ENCODE data around the gene PDE1C.

PDE1C gene

DNA sequence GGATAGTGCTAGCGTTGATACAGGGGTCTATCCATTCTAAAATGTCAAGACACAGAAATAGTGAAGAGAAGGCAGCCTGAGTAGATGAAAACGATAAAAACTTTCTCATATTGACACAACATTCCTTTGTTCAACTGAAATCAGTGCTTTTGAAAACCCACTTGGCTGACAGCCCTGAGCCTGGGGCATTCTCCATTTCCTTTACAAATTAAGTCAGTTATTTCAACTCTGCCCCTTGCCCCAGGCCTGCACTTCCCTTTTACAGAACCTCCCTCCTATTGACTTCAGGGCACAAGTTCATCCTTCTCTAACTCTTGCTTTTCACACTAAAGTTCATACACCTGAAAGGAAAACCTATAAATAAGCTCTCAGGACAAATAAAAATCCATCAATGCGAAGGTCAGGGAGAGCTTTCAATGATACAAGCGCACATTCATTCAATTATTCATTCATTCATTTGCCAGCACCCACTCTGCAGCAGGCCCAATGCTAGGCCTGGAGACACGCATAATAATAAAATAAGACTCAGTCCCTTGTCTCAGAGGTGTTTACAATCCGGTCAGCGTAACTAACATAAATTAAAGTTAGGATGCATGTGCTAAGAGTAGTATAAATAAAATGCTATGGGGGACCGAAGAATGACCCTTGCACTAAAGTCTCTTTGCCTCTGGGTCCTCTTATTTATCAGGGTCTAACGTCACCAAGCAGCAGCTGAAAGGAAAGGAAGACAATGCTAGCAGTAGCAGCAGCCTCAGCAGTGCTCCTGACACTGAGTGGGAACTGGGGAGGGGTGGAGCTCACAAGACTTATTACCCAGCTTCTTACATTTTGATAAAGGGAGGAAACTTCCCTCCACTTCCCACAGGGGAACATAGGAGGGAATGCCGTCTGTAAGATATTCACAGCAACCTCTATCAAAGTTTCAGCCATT lies 134.8 kb downstream of the PDE1C start:
- DNase-seq, result no peak

DNA sequence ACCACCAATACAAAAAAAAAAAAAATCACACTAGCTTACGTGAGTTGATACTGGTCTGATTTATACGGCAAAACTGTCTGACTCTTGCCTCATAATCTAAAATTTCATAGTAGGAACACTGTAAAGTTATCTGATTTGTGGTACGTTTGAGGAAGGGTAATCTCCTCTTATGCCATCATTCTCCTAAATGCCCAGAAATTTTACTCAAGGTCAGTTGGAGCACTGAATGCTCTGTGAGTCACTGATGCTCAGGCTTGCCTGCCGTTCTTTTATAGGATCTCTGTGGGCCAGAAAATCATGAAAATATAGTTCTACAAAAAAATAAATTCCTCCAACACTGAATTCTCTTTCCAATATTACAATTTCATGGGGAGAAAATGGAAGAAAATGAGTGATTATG lies 135.7 kb downstream of the PDE1C start:
- no peak for DNase-seq

DNA sequence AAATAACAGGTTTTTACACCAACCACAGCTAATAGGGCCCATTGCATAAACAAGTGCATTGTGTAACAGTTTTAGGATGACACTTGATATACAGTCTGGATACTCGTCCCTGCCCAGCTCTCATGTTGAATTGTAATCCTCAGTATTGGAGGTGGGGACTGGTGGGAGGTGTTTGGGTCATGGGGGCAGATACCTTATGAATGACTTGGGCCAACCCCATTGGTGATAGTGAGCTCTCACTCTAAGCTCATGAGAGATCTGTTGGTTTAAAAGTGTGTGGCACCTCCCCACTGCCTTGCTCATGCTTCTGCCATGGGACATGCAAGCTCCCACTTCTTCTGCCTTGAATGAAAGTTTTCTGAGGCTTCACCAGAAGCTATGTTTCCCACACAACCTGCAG lies 136.7 kb downstream of the PDE1C start:
- DNase-seq, result no peak

DNA sequence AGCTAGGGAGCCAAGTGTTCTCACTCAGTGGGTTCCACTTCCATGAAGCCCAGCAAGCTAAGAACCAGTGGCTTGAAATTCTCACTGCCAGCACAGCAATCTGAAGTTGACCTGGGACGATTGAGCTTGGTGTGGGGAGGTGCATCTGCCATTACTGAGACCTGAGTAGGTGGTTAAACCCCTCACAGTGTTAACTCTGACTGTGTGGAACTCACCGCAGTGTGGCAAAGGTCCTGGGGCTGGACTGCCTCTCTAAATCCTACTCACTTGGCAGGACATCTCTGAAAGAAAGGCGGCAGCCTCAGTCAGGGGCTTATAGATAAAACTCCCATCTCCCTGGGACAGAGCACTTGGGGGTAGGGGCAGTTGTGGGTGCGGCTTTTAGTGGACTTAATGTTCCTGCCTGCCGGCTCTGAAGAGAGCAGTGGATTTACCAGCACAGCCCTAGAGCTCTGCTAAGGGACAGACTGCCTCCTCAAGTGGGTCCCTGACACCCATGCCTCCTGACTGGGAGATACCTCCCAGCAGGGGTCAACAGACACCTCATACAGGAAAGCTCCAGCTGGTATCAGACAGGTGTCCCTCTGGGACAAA lies 143.1 kb downstream of the PDE1C start:
- no peak for DNase-seq

DNA sequence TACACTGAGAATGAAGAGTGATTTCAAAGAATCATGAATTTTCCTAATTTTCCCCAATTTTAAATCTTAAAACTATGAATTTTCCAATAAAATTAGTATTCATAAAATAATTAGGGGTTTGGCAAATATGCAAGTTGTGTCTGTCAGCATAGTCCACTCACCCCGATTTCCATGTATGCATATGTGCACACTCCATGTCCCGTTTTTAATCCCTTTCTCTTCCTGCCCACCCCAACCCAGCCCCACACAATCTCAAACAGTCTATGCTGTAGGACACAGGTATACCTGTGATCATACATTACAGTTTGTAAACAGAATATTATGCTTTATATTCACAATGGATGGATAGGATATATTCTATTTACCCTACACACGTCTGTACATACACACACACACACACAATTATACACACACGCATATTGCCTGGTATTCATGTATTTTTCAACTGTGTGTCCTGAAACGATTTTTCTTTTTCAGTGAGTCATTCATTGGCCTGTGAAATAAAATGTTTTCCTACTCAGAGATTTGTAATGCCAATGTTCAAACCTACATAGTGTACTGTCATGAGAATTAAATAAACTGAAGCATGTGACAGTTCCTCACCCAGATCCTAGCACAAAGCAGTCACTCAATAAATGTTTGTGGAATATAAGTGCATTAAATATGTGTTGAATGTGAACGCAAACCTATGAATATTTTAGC lies 144.3 kb downstream of the PDE1C start:
- no peak for DNase-seq

DNA sequence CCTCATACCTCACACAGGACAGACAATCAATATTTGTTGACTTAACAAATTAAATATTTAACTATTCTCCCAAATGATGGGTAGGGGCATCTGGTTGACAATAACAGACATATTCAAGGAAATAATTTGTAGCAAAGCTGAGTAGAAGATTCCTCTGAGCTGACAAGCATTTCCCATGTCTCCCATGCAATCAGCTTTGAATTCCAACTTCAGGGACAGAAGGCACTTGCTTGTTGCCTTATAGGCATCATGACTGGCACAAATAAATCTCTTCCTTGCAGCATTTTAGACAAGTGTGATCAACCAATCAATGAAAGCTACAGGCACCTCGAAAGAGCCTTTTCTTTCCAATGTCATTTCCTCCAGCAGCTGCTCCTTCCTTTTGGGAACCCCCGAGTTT lies 146.0 kb downstream of the PDE1C start:
- DNase-seq, result no peak

DNA sequence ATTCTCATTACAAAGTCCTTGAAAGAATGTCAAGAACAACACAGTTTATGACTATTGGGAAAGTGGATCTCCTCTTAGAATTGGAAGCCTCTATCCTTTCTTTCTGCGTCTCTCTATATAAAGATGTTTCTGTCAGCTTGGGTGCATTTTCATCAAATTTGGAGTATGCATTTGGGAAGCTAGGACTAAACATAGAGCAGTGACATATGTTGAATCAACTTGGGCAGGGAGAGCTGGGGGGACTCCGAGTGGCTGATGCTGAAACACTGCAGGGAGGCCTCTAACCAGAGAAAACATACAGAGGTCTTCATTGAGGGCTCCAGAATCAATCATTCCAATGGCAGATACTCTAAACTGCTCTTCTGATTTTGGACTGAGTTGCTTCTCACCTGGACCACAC lies 147.4 kb downstream of the PDE1C start:
- no peak for DNase-seq

DNA sequence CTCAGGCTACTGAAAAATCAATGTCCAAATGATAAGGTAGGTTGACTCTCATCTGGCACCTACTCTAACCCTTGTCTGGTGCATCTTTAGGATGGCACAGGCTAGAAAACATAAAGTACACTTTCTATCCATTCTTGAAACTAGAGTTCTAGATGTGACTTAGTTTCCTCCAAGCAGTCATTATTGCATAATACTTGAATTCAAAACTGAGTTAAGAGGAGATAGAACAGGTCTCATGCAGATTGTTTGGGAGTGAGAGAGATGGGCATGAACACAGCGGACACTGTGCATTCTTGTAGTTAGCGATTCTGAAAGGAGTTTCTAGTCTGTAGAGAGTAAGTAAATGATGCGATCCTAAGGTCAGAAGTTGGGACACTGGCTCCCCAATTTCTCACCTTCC lies 149.2 kb downstream of the PDE1C start:
- no peak for DNase-seq

DNA sequence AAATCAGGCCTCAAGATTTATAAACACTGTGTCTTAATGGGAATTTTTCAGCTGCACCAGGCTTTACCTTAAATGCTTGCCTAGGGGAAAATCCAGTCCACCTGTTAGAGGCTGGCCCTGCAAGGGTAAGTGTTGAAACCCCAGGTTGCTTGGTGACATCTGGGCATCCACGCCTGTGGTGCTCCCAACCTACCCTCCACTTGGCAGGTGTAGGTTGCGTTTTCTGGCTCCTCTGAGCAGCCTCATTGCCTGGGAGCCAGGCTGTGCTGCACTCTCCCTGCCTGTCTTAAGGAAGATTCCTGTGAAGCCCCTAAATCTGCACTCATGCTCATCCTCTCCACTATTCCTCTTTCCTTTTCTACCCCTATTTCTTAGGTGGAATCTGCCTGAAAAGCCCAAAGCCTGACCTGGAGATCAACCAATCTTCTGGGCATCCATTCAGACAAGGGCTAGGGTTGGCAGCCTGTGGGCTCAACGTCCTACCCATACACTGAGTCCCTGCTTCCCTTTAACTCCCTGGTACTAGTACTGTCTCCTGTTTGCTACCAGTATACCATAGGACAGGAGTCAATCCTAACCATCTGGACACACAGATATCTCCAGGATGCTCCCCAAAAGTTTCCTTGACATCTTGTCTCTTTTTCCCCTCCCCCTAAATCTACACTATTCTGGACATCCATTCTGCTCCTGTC lies 150.4 kb downstream of the PDE1C start:
- DNase-seq, result no peak

DNA sequence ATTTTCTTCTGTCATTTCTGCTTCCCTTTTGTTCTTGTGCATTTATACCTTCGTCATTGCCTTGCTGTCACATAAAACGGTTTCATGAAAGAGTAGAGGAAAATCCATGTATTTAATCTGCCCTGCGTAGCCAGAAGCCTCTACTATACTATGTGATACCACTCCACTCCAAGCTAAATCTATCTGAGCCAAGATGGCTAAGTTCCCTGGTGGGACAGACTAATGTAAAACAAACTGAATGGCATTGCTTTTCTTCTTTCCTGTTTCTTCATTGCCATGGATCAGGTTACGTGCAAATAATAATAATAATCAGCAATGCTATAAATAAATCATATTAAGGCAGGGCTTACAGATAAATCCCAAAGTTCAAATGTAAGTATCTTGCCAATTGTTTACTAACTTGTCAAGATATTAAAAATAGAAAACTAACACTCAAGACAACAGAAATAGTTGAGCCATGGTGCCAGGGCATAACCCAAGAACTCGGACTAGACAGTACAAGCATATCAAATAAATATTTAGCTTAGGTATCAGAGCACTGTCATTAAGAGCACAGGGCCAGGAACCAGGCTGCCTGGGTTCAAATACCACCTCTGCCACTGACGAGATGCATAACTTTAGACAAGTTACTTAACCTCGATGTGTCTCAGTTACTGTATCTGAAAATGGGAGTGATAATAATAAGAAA lies 151.4 kb downstream of the PDE1C start:
- no peak for DNase-seq

DNA sequence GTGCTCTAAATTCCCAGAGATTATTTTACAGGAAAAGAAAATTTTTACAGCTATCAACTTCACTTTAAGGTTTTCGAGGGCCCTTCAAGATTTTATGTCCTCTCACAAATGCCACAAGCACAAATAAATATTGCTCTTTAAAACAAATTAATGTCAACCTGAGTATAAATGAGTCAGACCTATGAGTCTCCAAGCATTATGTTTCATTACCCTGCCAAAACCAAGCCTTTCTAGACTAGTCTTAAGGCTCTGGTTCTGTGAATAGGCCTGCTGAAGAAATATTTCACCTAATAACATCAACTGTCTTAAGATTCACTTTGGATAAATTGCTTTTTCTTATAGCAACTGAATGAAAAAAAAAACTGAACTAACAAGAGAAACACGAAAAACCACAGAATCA lies 153.0 kb downstream of the PDE1C start:
- DNase-seq, result no peak

DNA sequence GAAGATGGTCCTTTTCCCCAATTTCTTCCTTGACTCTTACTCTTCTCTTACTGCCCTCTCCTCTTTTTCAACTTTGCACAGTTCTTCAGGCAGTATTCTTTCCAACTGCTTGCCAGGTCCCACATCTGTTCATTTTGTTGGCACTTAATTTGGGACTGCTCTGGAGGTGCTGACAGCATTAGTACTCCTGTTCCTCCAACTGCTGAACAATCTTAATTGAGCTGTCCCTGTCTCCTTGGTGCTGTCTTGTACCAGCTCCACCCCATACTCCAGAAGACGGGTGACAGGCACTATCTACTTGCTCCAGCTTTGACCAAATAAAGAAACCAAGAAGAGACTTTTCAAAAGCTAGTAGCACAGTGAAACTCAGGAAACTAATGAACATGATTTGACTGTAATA lies 160.0 kb downstream of the PDE1C start:
- DNase-seq, result no peak

DNA sequence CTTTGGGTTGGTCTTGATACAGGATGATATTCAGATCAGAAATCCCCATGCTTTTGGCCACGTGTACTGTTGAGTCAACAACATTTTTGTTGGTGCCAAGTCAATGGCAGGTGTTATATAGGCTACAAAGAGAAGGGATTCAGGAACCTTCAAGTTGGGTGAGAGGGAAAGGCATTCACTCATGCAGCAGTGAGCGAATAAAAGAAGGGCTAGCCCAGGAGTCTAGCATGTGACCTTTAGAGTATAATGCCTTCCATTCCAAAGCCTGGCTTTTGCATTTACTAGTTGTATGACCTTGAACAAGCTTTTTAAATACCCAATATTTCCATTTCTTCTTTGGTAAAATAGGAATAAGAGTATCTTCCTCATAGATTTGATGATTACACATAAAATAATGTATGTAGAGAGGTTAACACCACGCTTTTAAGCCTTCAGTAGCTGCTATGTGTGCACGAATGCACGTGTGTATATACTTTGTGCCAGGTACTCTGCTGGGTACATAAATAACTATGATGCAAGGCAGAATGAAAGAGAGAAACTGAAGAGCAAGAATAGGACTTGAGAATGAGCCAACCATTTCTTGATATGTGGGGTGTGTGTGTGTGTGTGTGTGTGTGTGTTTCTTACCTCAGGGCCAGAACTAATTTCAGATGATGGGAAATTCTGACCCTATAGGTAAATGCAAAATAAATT lies 163.6 kb downstream of the PDE1C start:
- no peak for DNase-seq

DNA sequence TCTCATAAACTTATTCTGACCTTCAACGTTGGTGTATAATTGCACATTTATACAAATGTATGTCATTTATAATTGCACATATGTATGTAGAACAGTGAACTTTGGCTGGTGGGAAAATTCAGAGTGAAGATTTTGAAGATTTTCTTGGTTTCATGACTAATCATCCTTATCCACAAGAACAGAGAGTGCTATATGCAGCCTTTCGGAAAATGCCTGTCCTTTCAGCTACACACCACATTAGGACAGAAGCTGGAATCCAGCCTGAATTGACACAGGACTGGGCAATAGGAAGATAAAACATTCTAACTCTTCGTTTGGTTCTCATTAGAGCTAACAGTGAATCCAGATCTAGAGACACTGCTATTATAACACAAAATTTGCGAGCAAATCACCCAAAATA lies 166.2 kb downstream of the PDE1C start:
- DNase-seq, result no peak

DNA sequence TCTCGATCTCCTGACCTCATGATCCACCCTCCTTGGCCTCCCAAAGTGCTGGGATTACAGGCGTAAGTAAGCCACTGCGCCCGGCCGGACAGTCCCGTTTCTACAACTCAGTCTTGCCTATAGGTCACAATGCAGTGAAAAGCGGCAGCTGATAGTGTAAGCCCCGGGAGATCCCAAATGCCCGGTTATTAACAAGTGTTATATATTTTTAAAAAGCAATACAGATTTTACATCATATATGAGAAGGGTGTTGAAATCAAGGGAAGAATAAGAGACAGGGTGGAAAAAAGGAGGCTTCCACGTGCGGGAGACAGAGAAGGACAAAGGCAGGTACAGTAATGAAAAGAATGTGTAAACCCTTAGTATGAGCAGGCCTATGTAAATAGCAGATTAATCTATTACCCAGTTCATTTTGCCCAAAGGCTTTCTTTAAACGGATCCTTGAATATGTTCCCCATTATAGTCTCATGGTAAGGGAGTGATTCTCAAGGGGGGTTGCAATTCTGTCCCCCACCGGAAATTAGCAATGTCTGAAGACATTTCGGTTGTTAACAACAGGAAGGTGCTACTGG lies 170.8 kb downstream of the PDE1C start:
- no peak for DNase-seq

DNA sequence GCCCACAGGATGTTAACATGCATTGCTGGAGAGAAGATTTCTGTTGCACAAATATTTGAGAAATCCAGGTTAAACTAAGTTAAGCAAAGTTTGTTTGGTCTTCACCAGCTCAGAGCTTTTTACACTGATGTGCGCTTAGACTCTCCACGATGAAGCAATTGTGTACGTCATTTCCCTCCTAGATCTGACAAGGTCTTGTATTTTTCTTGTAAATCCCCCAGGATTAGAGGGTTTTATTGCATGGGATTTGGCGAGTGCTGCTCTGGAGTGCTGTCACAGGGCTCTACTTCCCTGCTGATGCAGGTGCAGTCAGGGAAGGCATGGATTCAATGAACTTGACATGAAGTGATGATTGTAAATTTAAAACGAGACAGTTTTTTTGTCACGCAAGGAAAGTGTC lies 173.3 kb downstream of the PDE1C start:
- no peak for DNase-seq

DNA sequence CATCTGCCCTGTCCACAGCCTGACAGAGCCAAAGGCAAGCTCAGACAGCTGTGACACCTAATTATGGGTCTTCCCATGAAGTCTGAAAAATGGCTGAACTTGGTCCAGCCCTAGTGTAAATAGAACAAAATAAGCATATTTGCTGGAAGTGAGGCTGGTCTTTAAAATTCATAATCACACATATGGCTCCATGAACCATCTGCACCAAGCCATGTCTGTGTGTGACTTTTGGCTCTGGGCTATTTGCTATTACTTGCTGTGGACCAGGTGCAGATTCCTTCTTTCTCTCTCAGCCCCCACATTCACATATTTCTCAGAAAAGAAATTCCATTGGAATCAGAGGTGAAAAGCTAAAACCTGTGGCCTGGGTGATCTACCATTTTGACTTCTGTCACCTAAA lies 175.9 kb downstream of the PDE1C start:
- DNase-seq, result no peak

DNA sequence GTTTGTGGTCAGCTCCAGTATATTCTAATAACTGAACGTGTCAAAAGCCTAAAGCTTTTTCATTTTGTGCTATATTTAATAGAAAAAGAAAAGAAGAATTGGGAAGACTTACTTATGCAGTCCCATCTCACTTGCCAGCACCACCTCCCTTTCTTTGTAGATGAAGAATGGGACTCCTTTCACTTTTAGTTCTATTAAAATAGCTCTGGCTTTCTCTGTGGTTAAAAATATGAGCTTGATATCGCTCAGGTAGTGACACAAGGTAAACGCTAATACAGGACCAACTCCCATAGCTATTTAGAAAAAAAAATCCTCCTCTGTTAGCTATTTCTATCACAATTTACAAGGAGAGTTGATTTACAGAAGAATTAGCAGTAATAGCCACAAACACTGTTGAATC lies 176.8 kb downstream of the PDE1C start:
- no peak for DNase-seq

DNA sequence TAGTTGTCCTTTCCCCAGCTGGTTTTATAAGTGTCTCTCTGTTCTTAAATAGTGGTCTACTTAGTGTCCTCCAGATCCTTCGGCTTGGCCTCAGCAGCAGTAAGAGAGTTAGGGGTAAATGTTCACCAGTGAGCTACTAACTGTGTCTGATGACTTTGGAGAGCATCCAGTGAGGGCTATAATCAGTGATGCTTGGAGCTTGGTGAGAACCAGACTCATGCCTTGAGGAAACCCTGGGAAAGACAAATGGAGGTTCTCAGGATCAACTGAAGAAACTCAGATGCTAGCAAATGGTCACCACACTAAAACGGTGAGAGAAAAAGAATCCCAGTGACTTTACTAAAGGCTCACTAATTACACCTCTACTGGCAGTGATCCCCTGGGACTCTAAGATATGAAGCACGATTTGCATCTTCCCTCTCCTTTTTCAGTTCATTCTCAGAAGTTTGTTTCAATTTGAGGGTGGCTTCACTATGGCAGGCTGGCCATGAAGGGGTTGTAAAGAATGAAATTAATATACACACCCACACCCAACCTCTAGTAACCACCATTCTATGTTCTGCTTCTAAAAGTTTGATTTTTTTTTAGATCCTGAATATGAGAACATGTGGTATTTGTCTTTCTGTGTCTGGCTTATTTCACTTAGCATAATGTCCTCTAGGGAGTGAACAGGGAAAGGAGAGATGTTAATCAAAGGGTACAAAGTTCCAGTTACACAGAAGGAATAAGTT lies 177.9 kb downstream of the PDE1C start:
- DNase-seq, result no peak

DNA sequence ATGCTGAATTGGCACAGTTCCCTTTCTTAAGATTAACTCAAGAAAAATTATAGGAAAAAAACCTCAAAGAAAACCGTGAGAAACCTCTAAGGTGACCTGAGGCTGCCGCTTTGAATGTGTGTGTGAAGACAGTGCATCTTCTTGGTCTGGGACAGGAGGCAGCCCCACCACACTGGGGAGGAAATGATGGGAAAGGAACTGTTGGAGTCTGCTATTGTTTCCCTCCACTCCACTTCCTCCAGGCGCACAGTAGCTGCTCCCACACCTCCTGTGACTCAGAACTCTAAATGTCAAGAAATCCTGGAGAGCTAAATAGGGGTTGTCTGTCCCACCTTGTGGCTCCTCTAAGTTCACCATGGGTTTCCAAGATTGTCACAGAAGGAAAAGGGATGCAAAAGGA lies 179.4 kb downstream of the PDE1C start:
- no peak for DNase-seq

DNA sequence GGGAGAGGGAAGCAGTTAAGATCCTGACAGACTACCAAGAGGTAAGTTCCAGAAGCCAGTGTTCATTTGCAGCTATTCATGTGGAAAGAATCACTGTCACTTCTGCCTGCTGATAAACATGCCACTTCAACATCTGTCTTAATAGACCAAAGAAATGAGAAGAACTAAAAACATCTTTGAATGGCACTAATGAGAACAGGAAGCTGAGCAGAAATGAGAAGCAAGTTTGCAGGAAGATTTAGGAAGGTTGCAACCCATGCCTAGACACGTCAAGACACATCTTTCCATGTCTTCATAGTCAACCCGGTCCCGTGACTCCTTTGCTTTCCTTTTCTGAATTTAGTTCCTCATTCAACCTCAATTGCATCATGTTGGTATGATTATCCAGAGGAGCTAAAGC lies 180.0 kb downstream of the PDE1C start:
- DNase-seq, result no peak

Measured in stimulated activated CD4-positive, alpha-beta T cell treated with anti-CD3 and anti-CD28 coated beads, Interleukin-2, amount 100 ng/mL, for 48 hours (primary cell).